ENCODE results near the gene SLC29A4.
"Not testable (repeated sequence)": the region's sequence is repeated elsewhere in the genome, so short reads cannot be mapped to it uniquely, and the experiment has no call there.

Gene SLC29A4

DNA sequence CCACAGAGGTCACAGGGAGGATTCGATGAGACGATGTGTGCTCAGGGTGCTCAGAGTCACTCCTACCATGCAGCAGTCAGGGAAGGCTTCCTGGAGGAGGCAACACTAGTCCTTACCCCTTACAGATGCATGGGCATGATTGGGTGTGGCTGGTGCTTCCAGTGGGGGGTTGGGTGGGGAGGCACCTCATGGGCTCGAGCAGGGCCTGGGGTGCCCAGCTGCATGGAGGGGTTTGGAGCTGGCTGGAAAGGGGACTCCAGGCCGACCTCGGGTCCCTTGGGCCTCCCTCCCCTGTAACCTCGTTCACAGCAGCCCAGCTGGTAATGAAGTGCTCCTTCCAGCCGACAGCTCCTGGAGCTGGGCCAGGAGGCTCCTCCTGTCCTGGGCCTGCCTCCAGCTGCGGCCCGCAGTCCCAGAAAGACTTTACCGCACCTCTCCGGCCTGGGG lies 7.7 kb upstream of the SLC29A4 start:
- DNase-seq: not testable (repeated sequence)

DNA sequence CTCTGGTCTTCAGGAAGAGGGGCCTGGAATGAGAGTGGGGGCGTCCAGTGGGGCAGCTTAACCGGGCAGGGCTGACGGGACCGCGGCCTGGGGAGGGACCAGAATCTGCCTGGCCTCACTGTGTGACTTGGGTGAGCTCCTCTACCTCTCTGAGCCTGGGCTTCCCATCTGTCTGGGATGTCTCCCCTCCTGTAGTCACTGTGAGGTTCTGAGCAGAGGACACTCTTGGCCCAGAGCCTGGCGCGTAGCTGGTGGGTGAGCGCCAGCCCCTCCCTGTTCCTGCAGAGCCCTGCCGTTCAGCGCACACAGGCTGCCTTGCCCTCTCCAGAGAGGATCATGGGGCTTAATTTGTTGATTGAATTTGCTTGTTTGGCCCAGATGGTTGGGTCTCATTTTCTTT lies 7.2 kb upstream of the SLC29A4 start:
- DNase-seq: peak; percentile 12

DNA sequence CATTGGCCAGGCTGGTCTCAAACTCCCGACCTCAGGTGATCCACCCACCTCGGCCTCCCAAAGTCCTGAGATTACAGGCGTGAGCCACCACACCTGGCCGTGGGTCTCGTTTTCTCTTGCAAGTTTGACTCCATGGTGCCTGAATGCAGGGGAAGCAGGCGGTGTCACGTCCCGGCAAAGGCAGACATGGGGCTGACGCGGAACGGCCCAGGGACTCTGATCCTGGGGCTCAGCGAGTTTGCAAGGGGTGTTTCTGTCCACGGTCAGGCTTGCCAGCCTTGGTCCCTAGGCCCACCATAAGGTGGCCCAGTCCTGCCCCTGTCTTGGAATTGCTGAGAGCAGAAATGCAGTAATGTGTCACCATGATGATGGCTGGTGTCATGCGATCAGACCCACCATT lies 6.6 kb upstream of the SLC29A4 start:
- not testable (repeated sequence) for DNase-seq

DNA sequence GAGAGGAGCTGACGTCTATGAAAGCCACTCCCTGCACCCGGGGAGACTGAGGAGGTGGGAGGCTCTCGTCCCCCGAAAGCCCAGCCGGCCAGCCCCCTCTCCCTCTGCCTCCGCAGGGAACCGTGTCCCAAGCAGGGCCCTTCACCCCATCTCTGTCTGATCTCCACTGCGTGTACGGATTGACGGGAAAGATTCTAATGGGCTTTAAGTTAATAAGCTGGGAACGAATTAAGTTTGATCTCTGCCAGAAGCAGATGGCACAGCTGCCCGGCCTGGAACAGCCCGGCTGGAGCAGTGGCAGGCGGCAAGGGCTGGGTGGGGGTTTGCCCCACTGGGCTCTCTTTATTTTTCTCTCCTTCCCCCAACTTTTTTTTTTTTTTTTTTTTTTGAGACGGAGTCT lies 6.1 kb upstream of the SLC29A4 start:
- no peak for DNase-seq

DNA sequence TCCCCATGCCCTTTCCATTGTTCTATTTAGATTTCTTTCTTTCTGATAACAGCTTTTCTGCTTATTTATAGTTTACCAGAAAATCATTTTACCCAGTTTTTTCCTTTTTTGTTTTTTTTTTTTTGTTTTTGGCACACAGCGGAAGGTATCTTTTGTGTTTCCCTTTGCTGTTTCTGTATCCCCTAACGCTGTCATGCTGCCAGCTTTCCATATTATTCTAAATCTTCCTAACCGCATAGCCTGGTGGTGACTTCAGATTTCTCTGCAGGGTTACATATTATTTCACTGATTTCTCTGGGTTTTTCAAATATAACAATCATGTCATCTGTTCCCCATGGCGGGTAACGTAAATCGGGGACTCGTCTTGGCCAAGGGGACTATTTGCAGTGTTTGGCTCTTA lies 4.0 kb upstream of the SLC29A4 start:
- DNase-seq: no peak

DNA sequence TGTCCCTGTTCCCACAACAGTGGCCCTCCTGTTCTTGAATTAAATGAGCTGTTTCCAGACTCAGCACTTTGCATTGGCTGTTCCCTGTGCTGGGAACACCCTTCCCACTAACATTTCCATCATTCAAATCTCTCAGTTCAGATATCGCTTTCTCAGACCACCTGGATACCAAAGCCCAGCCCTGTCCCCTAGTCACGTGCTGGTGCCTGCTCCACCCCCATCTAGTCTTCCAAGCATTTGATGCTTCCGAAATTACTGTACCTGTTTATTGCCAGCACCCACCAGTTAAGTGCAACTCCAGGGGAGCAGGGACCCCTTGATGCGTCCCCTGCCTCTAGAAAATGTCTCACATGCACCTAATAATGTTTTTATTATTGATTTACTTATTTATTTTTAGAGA lies 3.0 kb upstream of the SLC29A4 start:
- DNase-seq: no peak

DNA sequence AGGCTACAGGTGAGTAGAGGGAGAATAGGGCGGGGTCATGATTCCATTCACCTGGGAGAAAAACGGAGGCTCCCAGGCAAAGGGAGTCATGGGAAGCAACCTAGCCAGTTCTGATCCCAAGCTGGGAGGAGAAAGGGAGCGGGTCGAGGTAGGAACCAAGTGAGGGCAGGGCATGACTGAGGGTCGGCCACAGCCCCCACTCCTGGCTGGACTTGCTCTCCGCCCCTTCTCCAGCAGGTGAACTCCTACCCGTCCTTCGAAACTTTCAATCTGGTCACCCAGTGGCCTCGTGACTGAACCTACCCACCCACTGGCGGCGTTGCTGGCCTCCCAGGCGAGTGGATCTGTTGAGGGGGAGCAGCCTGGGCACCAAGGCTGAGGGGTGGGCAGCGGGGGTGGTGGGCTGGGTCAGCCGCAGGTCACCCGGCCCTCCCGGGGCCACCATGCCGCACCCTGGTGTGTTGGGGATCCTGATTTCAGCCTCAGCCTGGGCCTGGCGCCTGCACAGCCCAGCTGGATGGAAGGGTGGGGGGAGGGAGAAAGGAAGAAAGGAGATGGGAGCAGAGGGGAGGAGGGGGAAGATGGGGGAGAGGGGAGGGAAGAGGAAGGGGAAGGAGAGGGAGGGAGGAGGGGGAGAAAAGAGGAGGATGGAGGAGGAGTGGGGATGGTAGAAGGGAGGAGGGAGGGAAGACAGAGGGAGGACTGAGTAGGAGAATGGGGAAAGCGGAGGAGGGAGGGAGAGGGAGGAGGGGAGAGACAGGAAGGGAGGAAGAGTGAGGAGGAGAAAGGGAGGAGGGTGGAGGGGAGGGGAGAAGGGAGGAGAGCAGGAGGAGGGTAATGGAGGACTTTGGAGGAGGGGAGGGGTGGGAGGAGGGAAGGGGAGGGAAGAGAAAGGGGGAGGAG lies 894 bp upstream of the SLC29A4 start:
- not testable (repeated sequence) for DNase-seq

DNA sequence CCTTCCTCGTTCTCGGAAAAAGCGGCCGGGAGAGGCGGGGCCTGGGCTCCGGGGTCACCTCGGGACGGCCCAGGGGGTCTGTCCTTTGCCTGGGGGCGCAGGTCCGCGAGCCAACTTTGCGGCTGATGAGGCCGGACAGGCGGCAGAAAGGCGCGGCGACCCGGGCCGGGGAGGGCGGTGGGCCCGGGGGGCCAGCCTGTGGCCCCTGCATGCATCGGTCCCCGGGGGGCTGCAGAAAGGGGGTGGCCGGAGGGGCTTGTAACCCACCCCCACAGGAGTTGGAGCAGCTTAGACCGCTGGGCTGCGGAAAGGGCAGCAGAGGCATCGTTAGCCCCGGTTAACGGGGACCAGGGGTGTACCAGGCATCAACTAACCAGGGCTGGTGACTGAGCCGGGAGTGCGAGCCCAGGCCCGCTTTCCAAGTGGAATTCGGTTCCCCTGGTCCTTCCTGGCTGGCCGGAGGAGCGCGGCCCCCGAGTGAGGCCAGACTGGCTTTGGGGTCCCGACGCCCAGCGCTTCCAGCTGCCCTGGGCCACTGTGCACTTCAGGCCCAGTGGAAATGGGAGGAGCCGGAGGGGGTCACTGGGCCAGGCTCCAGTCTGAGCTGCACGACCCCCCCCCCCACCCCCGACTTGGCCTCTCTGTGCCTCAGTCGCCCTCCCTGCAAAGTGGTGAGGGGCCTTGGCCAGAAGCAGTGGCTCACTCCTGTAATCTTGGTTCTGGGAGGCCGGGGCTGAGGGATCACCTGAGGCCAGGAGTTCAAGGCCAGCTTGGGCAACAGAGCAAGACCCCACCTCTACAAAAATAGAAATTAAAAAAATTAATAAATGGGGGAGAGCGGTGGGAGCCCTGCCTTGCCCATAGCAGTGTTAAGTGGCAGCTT lies 919 bp downstream of the SLC29A4 start:
- no peak for DNase-seq

DNA sequence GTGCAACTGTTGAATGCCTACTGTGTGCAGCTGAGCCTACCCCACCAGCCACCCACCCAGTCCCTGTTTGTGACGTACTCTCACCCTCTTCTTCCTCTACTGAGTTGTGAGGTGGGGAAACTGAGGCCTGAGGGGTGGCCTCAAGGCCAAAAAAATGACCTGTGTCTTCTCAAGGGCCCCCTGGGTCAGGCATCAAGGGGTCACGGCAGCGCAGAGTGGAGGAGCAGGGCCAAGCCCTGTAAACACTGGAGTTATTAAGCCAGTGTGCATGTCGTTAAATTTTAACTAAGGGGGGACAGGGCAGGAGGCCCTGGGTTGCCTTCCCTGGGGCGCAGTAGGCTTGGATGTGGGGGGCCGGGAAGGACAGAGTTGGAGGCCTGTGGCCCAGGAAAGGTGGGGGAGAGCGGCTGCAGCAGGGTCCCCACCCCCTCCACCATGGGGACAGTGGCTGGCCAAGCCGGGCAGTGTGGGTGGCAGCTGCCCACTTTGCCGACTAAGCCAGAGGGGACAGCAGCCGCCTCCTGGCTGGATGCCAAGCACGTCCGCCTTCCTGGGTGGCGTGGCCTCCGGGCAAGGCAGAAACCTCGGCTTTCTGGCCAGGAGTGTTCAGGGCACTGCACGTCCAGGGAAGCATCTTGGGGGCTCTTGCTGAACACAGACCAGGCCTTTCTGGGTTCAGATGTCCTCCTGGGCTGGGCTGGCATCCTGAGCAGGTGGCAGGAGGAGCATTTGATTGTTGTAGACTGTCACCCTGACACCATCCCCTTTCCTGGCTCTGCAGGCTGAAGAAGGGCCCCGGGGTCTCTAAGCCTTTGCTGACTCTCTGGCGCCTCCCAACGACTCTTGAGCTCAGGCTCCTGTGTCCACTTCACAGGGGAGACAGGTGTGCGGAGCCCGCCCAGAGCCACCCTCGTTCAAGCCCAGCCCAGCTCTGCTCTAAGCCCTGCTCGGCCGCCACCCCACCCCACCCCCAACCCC lies 1.9 kb downstream of the SLC29A4 start:
- DNase-seq: peak; percentile 90

DNA sequence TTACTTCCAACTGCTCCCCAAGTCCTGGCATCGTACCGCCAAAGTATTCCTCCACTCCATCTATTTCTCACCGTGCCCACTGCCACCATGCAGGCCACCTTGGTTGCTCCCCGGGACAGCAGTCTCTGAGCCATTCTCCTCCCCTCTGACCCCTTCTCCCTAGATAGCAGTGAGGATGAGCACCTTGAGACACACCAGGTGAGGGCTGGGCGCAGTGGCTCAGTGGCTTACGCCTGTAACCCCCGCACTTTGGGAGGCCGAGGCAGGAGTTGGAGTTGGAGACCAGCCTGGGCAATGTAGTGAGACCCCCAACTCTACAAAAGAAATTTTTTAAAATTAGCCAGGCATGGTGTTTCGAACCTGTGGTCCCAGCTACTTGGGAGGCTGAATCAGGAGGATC lies 4.2 kb downstream of the SLC29A4 start:
- DNase-seq: no peak

DNA sequence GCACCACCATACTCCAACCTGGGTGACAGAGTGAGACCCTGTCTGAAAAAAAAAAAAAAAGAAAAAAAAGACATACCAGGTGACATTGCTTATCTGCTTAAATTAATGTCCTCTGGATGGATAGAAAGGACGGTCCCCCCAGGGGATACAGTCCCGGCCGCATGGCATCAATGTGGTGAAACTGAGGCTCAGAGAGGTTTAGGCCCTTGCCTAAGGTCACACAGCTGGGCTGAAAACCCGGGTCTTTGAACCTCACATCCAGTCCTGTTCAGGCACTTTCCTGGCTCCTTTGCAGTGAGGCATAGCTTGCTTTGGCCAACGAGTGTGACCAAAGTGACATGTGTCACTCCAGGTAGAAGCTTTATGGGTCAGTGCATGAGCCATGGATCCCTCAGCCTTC lies 4.6 kb downstream of the SLC29A4 start:
- not testable (repeated sequence) for DNase-seq

DNA sequence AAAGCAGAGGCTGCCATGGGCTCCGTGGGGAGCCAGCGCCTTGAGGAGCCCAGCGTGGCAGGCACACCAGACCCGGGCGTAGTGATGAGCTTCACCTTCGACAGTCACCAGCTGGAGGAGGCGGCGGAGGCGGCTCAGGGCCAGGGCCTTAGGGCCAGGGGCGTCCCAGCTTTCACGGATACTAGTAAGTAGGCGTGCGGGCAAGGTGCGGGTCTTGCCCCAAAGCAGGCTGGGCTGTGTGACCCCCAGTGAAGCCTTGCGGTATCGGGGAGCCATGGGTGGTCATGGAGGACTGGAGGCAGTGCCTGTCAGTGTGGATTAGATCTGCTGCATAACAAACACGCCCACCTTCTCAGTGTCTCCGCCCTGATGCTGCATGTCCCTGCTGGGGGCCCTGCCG lies 5.1 kb downstream of the SLC29A4 start:
- DNase-seq: no peak

DNA sequence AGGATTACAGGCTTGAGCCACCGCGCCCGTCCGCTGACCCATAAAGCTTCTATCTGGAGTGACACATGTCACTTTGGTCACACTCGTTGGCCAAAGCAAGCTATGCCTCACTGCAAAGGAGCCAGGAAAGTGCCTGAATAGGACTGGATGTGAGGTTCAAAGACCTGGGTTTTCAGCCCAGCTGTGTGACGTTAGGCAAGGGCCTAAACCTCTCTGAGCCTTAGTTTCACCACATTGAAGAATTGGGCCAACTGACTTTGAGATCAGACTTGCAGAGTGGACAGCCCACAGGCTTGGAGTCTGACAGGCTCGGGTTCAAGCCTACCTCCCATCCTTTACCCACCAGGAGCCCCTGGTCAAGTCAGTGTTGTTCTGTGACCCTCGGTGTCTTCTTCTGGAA lies 5.8 kb downstream of the SLC29A4 start:
- not testable (repeated sequence) for DNase-seq

DNA sequence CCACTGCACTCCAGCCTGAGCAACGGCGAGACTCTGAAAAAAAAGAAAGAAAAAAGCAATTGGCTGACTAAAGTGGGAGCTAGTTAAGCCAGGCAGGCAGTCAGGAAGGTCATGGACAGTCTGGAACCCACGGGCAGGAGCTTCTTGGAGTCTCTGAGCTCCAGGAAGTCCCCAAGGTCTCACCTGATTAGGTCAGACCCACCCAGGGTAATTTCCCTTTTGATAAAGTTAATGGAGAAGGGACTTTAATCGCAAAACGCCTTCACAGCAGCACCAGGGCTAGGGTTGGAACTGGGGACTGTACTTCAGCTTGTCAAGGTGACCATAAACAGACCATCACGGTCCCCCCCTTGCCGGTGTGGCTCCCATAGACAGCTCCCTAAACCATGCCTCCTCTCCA lies 6.6 kb downstream of the SLC29A4 start:
- DNase-seq: no peak

DNA sequence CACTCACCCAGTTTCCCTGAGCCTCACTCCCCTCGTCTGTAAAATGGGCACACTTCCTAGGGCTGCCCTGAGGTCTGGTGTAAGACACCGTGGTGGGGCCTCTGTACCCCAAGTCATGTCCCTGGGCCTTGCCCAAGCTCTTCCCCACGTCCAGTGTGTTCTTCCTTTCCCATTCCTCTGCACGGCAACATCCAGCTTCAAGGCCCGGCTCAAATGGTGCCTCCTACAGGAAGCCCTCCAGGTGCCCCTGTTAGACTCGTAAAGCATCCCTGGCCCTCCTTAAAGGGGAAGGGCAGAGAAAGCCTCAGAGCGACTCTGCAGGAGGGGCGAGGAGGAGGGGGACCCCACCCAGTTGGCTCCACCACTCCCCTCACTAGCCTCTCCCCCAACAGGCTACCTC lies 8.6 kb downstream of the SLC29A4 start:
- no peak for DNase-seq

DNA sequence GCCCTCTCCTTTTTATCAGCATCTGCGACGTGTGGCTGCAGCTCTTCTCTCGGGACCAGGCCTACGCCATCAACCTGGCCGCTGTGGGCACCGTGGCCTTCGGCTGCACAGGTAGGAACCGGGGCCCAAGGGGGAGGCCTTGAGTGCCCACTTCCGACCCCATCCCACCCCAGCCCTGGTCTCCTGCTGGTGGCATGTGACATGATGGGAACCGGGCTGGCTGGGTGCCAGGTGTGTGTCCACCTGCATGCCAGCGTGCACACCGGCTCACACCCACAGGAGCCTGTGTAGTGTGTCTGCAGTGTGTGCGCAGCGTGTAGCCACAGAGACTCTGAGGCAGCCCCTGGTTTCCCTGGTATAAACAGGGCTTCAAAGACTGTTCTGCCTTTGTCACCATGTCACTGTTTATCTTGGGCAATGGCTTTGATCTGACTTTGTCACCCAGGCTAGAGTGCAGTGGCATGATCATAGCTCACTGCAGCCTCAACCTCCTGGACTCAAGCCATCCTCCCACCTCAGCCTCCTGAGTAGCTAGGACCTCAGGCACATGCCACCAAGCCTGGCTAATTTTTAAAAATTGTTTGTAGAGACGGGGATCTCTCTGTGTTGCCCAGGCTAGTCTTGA lies 9.1 kb downstream of the SLC29A4 start:
- DNase-seq: not testable (repeated sequence)

DNA sequence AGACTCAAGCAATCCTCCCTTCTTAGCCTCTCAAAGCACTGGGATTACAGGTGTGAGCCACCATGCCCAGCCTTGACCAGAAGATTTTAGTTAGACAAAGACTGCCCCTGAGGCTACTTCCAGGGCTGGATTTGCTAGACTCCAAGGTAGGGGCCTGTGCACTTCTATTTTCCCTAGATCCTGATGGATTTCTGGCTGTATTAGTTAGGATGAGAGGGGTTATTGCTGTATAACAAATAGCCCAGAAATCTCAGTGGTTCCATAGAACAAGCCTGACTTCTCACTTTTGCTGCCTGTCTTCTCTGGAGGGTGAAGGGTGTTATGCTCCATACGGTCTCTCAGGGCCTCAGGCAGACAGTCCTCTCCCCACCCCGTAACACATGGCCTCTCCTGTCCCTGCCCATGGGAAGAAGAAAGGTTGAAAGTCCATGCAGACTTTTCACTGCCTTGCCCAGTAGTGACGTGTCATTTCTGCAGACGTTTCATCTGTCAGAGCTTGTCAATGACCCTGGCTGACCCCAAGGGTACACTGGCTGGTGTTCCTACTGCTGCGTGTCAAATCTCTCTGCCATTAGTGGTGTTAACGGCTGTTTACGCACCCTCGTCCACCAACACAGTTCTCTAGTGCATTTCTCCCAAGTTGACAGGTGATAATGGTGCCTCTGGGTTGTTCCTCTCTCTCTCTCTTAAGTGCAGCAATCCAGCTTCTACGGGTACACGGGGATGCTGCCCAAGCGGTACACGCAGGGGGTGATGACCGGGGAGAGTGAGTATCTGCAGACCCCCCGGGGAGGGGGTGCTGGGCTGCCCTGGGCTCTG lies 11.6 kb downstream of the SLC29A4 start:
- no peak for DNase-seq

DNA sequence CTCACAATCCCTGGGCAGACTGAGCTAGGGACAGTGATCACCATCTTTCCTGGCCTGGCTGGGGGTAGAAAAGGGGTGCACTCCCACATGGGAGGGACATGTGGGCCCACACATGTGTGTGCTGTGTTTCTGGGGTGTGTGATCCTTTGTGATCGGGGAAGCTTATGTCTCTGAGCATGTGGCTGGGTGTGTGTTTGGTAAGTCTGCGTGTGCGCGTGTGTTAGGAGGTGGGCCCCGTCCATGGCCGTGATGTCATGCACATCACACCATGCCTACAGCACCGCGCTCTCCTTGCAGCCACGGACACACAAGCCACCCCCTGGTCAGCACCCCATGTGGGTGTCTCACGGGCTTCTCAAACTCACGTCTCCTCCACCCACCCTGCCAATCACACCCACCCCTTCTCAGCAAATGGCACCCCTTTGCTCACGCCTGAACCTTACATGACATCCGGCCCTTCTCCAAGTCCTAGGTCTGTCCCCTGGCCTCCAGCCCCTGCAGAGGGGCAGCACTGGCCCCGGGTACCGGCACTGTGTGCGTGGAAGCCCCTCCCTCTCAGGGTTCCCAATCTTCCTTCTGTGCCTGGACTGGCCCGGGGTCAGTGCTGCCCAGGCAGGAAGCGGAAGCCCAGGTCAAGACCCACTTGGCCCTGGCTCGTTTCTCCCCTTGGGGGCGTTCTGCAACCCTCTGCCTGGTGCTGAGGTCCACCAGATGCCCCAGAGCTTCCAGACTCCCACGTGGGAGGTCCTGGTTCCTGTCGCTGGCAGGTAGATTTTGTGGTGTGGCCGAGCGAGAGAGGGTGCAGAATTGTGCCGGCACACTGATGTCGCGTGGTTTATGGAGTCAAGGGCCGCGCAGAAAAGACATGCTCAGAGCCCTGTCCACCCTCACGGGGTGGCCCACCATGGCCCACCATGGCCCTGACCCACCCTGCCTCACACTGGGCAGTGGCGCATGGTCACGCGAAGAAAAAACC lies 12.6 kb downstream of the SLC29A4 start:
- no peak for DNase-seq

DNA sequence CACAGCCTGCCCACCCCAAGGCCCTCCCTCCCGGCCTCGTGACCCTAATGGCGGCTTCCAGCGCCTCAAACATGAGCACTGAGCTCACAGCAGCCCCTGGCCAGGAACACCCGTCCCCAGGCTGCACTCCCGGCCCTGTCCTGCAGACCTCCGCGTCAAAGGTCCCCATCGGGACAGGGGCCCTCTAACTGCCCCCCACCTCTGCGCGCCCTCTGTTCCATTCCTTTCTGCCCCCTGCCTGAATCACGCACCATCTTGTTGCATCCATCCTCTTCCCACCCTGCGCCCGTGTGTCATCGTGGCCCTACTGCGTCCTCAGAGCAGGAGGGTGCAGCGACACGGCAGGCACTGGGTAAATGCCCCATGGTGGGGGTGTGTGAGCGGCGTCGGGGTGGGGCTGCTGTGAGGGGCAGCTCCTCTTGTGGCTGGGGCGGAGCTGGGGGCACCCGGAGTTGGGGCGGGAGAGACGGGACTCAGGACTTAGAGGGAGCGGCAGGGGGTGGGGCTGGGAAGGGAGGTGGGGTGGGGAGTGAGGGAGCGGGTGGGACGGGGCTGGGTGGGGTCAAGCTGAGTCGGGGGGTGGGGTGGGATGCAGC lies 13.4 kb downstream of the SLC29A4 start:
- no peak for DNase-seq
